H1 (cell line): ENCODE data around the gene ZNF148. TPM values are rescaled to one million over a fixed set of nuclear protein-coding genes. Genes with fewer than 3 reads are reported as not detected.

Source experiments
- CTCF ChIA-PET: fragments of 300-600 bp; sonication (Branson Sonifier 250); formaldehyde crosslinking; loops from one replicate; lab custom pipeline; 2021; ENCODE audit not compliant: partially characterized antibody; lab: Charles Lee
- POLR2A ChIA-PET: fragments of 300-600 bp; sonication (Branson Sonifier 250); formaldehyde crosslinking; loops from one replicate; lab custom pipeline; 2021; ENCODE audit warnings: inconsistent platforms; ENCODE audit not compliant: partially characterized antibody; lab: Charles Lee
- DNase-seq, 2 experiments: peaks; one replicate each; pipeline versions ENCODE4 v3.0.0 to v3.0.0-alpha.2; 2010 to 2022; ENCODE audit warnings: low spot score in 2 of 2, low read depth in 1 of 2, mixed read lengths in 1 of 2
- FAIRE-seq: peaks from 2 replicates; lab custom pipeline; 2011; peaks lifted over from hg19 to GRCh38; lab: Jason Lieb, UNC
- H2AFZ ChIP-seq: 2 replicates; pipeline ENCODE4 v1.8.1; 2012; ENCODE audit warnings: low read length, inconsistent platforms
- H2AK5ac ChIP-seq: 2 replicates; pipeline ENCODE4 v1.6.1; 2013; ENCODE audit warnings: low read depth, low read length
- H2BK120ac ChIP-seq: replicated peaks from 2 replicates; pipeline ENCODE3; 2013; ENCODE audit warnings: low read depth, low read length, inconsistent platforms
- H2BK12ac ChIP-seq: 2 replicates; pipeline ENCODE4 v1.6.1; 2013; ENCODE audit warnings: low read depth, low read length
- H2BK15ac ChIP-seq: 2 replicates; pipeline ENCODE4 v1.6.1; 2013; ENCODE audit warnings: low read length
- H2BK20ac ChIP-seq: 2 replicates; pipeline ENCODE4 v1.6.1; 2013; ENCODE audit warnings: low read length
- H2BK5ac ChIP-seq: 2 replicates; pipeline ENCODE4 v1.6.1; 2013; ENCODE audit warnings: low read depth, low read length
- H3K14ac ChIP-seq: 2 replicates; pipeline ENCODE4 v1.6.1; 2013; ENCODE audit warnings: inconsistent platforms; ENCODE audit not compliant: insufficient read length
- H3K18ac ChIP-seq: 2 replicates; pipeline ENCODE4 v1.6.1; 2013; ENCODE audit warnings: low read length; ENCODE audit errors: extremely low read depth
- H3K23ac ChIP-seq: 2 replicates; pipeline ENCODE4 v1.6.1; 2013; ENCODE audit warnings: inconsistent platforms; ENCODE audit not compliant: insufficient read length
- H3K23me2 ChIP-seq: 2 replicates; pipeline ENCODE4 v1.6.1; 2013; ENCODE audit warnings: low read depth, low read length
- H3K27ac ChIP-seq: 2 replicates; pipeline ENCODE4 v1.6.1; 2011; ENCODE audit warnings: low read depth, low read length, inconsistent platforms
- H3K27me3 ChIP-seq, 4 experiments: replicated peaks in 1 of 4; 1 replicate in 1 of 4; 2 replicates in 3 of 4; pipeline versions ENCODE4 v1.6.1 to v1.8.1; 2011 to 2013; ENCODE audit warnings: low read length in 3 of 4, mild to moderate bottlenecking in 3 of 4, inconsistent platforms in 2 of 4, mixed read lengths in 2 of 4, moderate library complexity in 1 of 4; ENCODE audit not compliant: control insufficient read depth in 3 of 4, insufficient read depth in 3 of 4; ENCODE audit errors: extremely low read depth in 1 of 4
- H3K36me3 ChIP-seq, 4 experiments: 2 replicates each; pipeline versions ENCODE4 v1.6.1 to v1.8.1; 2011 to 2013; ENCODE audit warnings: mild to moderate bottlenecking in 4 of 4, low read length in 3 of 4, moderate library complexity in 2 of 4, control low read depth in 1 of 4, inconsistent platforms in 1 of 4; ENCODE audit not compliant: insufficient read depth in 4 of 4, control insufficient read depth in 2 of 4
- H3K4ac ChIP-seq: replicated peaks from 2 replicates; pipeline ENCODE3; 2013; ENCODE audit warnings: low read length, low read depth, mixed read lengths, inconsistent platforms; ENCODE audit not compliant: insufficient read length
- H3K4me1 ChIP-seq, 4 experiments: replicated peaks in 1 of 4; 1 replicate in 1 of 4; 2 replicates in 3 of 4; pipeline versions ENCODE4 v1.6.1 to v1.8.1; 2011 to 2013; ENCODE audit warnings: low read length in 3 of 4, inconsistent platforms in 2 of 4, mixed read lengths in 1 of 4; ENCODE audit not compliant: insufficient read depth in 4 of 4, control insufficient read depth in 3 of 4
- H3K4me2 ChIP-seq, 2 experiments: 2 replicates each; pipeline versions ENCODE4 v1.6.1 to v1.8.1; 2011 to 2013; ENCODE audit warnings: low read depth in 2 of 2, low read length in 2 of 2, control low read depth in 1 of 2, inconsistent platforms in 1 of 2, mild to moderate bottlenecking in 1 of 2; ENCODE audit not compliant: insufficient read depth in 1 of 2
- H3K4me3 ChIP-seq, 4 experiments: fragments of 200-600, 300-600 bp in 1 of 4; sonication (generic), shearing (Covaris generic), sonication (Bioruptor Twin) in 1 of 4; 2 replicates each; pipeline versions ENCODE4 v1.5.1 to v1.8.1; 2011 to 2016; ENCODE audit warnings: low read length in 4 of 4, low read depth in 3 of 4, control low read depth in 2 of 4, inconsistent platforms in 2 of 4, mild to moderate bottlenecking in 2 of 4, mixed read lengths in 1 of 4, moderate library complexity in 1 of 4; ENCODE audit not compliant: insufficient read depth in 2 of 4; ENCODE audit errors: extremely low read depth in 1 of 4
- H3K56ac ChIP-seq: replicated peaks from 2 replicates; pipeline ENCODE3; 2013; ENCODE audit warnings: low read depth, mild to moderate bottlenecking, mixed read lengths, low read length, inconsistent platforms; ENCODE audit not compliant: insufficient read length
- H3K79me1 ChIP-seq: 2 replicates; pipeline ENCODE4 v1.6.1; 2013; ENCODE audit warnings: low read depth, low read length, control low read depth
- H3K79me2 ChIP-seq, 2 experiments: 2 replicates each; pipeline versions ENCODE4 v1.6.1 to v1.8.1; 2012 to 2013; ENCODE audit warnings: low read length in 2 of 2, mild to moderate bottlenecking in 2 of 2, inconsistent platforms in 1 of 2; ENCODE audit not compliant: insufficient read depth in 2 of 2, control insufficient read depth in 1 of 2
- H3K9ac ChIP-seq, 4 experiments: replicated peaks in 1 of 4; 1 replicate in 1 of 4; 2 replicates in 3 of 4; pipeline versions ENCODE4 v1.6.1 to v1.8.1; 2011 to 2013; ENCODE audit warnings: low read depth in 3 of 4, low read length in 3 of 4, control low read depth in 2 of 4, mild to moderate bottlenecking in 2 of 4, moderate library complexity in 2 of 4, inconsistent platforms in 1 of 4; ENCODE audit errors: extremely low read depth in 1 of 4
- H3K9me3 ChIP-seq, 2 experiments: 2 replicates each; pipeline versions ENCODE4 v1.6.1 to v1.8.1; 2012 to 2013; ENCODE audit warnings: mild to moderate bottlenecking in 2 of 2, moderate library complexity in 2 of 2, control low read depth in 1 of 2, inconsistent platforms in 1 of 2, low read depth in 1 of 2, low read length in 1 of 2, mixed read lengths in 1 of 2; ENCODE audit not compliant: insufficient read depth in 2 of 2
- H4K20me1 ChIP-seq, 2 experiments: replicated peaks in 1 of 2; 2 replicates each; pipeline versions ENCODE3 to v1.8.1; 2011 to 2013; ENCODE audit warnings: inconsistent platforms in 2 of 2, low read length in 2 of 2, mild to moderate bottlenecking in 1 of 2; ENCODE audit not compliant: insufficient read depth in 2 of 2, control insufficient read depth in 1 of 2
- H4K5ac ChIP-seq: 2 replicates; pipeline ENCODE4 v1.6.1; 2013; ENCODE audit warnings: low read length, low read depth, mixed read lengths, inconsistent platforms; ENCODE audit not compliant: insufficient read length
- H4K8ac ChIP-seq: 2 replicates; pipeline ENCODE4 v1.8.0; 2013; ENCODE audit warnings: mild to moderate bottlenecking, moderate library complexity, low read length, inconsistent platforms; ENCODE audit not compliant: insufficient read depth; ENCODE audit errors: extremely low read depth
- H4K91ac ChIP-seq: replicated peaks from 2 replicates; pipeline ENCODE3; 2013; ENCODE audit warnings: low read length, mixed read lengths, inconsistent platforms; ENCODE audit not compliant: insufficient read length
- TAF7 ChIP-seq: optimal IDR thresholded peaks from 2 replicates; pipeline ENCODE3; 2011; ENCODE audit warnings: low read depth, mild to moderate bottlenecking, inconsistent platforms, low read length, moderate library complexity, borderline replicate concordance
- WGBS, 2 experiments: shearing (Covaris generic) in 1 of 2; methylation state at CpG; one replicate each; pipeline versions ENCODE4 v1.1.6 to v1.1.7; 2013 to 2015; ENCODE audit warnings: low lambda C conversion rate in 2 of 2, mixed read lengths in 2 of 2, inconsistent platforms in 1 of 2, low coverage in 1 of 2, missing lambda C conversion rate in 1 of 2; ENCODE audit not compliant: insufficient replicate concordance in 2 of 2, insufficient coverage in 1 of 2, insufficient read length in 1 of 2; ENCODE audit errors: extremely low coverage in 1 of 2, missing lambda C conversion rate in 1 of 2; 5-methylcytosine and 5-hydroxymethylcytosine counted together
- polyA plus RNA-seq, 7 experiments: library from polyadenylated mRNA; depleted of rRNA in 3 of 7; stranded (reverse) in 5 of 7; unstranded in 2 of 7; fragments of >200 nt in 5 of 7; fragments of 200-250 nt in 2 of 7; gene quantifications; 1 replicate in 5 of 7; 2 replicates in 1 of 7; 4 replicates in 1 of 7; pipeline versions ENCODE4 v1.2.1 to v1.2.3, GENCODE V29; 2011 to 2013; ENCODE audit warnings: missing spikeins in 2 of 7, mixed read lengths in 2 of 7
- total RNA-seq: library from RNA; stranded (reverse); fragmentation: NEBNext Ultra II Directional; extraction: Animal tissue kit (Norgen Biotek cat#: 25700); gene quantifications from 2 replicates; pipeline ENCODE4 v1.2.1, GENCODE V29; 2021

ZNF148 gene
- total and polyA plus RNA-seq, 2 of the 8 experiments (the other 6 are each of a cell fraction or from before 2014, with no cell fraction given), result 3.7 to 22.6 TPM

DNA sequence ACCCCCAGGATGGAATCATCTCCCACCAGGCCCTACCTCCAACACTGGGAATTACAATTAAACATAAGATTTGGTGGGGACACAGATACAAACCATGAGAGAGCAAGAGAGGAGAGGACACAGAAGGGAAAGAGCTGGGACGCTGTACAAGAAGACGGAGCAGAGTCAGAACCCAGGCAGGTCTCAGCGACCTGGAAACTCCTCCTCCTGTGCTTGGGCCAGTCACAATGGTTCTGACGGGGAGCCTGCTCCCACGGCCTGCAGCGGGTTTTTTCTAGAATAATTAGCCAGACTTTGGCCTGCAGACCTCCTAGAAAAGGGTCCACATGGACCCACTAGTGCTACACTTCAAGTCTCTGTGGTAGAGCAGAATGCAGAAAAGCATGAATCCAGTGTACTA is 168.2 kb downstream of the ZNF148 start:
- H2BK5ac ChIP-seq, result no peak overlapping the region
- no peaks in the 10 kb centered on the region for H3K27me3 ChIP-seq
- H2BK15ac ChIP-seq, result no peak overlapping the region
- no peak overlapping the region for H3K9ac ChIP-seq
- H4K91ac ChIP-seq, result no peak overlapping the region
- no peak overlapping the region for H3K4me3 ChIP-seq
- ChIA-PET CTCF (no interaction called here), POLR2A (no interaction called here)
- H3K9me3 ChIP-seq, result no peaks in the 10 kb centered on the region
- no peak overlapping the region for H2BK120ac ChIP-seq
- no peak overlapping the region for H2AK5ac ChIP-seq
- no peak for DNase-seq
- peaks cover 0 to 2% (median 0%) of the 10 kb centered on the region in 4 experiments; a peak in 1 of 8 replicates for H3K36me3 ChIP-seq
- H2BK12ac ChIP-seq, result no peak overlapping the region
- H3K23ac ChIP-seq, result no peak overlapping the region
- H3K79me2 ChIP-seq, result no peaks in the 10 kb centered on the region
- H3K27ac ChIP-seq, result no peak overlapping the region
- no peak for FAIRE-seq
- H3K18ac ChIP-seq, result no peak overlapping the region
- H3K79me1 ChIP-seq, result no peaks in the 10 kb centered on the region
- H3K4me1 ChIP-seq, result peaks cover 0 to 8% (median 4%) of the 10 kb centered on the region in 4 experiments; a peak in 4 of 7 replicates
- H2AFZ ChIP-seq, result no peak overlapping the region
- H3K4ac ChIP-seq, result no peak overlapping the region
- H3K23me2 ChIP-seq, result peaks cover 2% of the 10 kb centered on the region; the same call in 1 of the 2 replicates
- TF ChIP-seq TAF7, result no peak
- H3K14ac ChIP-seq, result no peak overlapping the region
- H3K56ac ChIP-seq, result no peak overlapping the region
- H3K4me2 ChIP-seq, result no peak overlapping the region
- H4K8ac ChIP-seq, result no peak overlapping the region
- H2BK20ac ChIP-seq, result no peak overlapping the region
- WGBS, 2 experiments, result 84% methylated on average over 6 of the region's 6 CpGs; no CpG with 5 or more reads in 1 of the 2 experiments
- H4K20me1 ChIP-seq, result no peaks in the 10 kb centered on the region
- no peak overlapping the region for H4K5ac ChIP-seq
